H9 (cell line): ENCODE data around the gene ATP11B. TPM values are rescaled to one million over a fixed set of nuclear protein-coding genes. Genes with fewer than 3 reads are reported as not detected.

Experiments
- DNase-seq: peaks from one replicate; pipeline ENCODE4 v3.0.0-alpha.2; 2017
- H2AFZ ChIP-seq: one replicate; pipeline ENCODE4 v1.6.1; 2013; ENCODE audit warnings: mild to moderate bottlenecking, low read length, control low read depth, moderate library complexity
- H2AK5ac ChIP-seq: 2 replicates; pipeline ENCODE4 v1.6.1; 2013; ENCODE audit warnings: low read length, control low read depth, mixed read lengths; ENCODE audit not compliant: insufficient read length
- H2BK120ac ChIP-seq: one replicate; pipeline ENCODE4 v1.6.1; 2013; ENCODE audit warnings: low read depth, mild to moderate bottlenecking, low read length, control low read depth, inconsistent platforms; ENCODE audit not compliant: poor library complexity, severe bottlenecking
- H2BK12ac ChIP-seq: 2 replicates; pipeline ENCODE4 v1.6.1; 2013; ENCODE audit warnings: low read length, control low read depth, mixed read lengths, low read depth; ENCODE audit not compliant: insufficient read length
- H2BK15ac ChIP-seq: 2 replicates; pipeline ENCODE4 v1.6.1; 2013; ENCODE audit warnings: low read depth, low read length, control low read depth
- H2BK20ac ChIP-seq: one replicate; pipeline ENCODE4 v1.6.1; 2013; ENCODE audit warnings: low read depth, mild to moderate bottlenecking, low read length, control low read depth, inconsistent platforms; ENCODE audit not compliant: poor library complexity, severe bottlenecking
- H2BK5ac ChIP-seq: 2 replicates; pipeline ENCODE4 v1.6.1; 2013; ENCODE audit warnings: low read length, control low read depth, mixed read lengths; ENCODE audit not compliant: insufficient read length
- H3K14ac ChIP-seq: 2 replicates; pipeline ENCODE4 v1.6.1; 2013; ENCODE audit warnings: low read length, control low read depth; ENCODE audit not compliant: insufficient read depth
- H3K18ac ChIP-seq: 2 replicates; pipeline ENCODE4 v1.6.1; 2013; ENCODE audit warnings: low read depth, mild to moderate bottlenecking, mixed read lengths, low read length, control low read depth; ENCODE audit not compliant: insufficient read length
- H3K23ac ChIP-seq: 2 replicates; pipeline ENCODE4 v1.6.1; 2013; ENCODE audit warnings: low read length, control low read depth, mixed read lengths, low read depth; ENCODE audit not compliant: insufficient read length
- H3K23me2 ChIP-seq: 2 replicates; pipeline ENCODE4 v1.6.1; 2013; ENCODE audit warnings: low read depth, mild to moderate bottlenecking, mixed read lengths, low read length, control low read depth; ENCODE audit not compliant: insufficient read length, poor library complexity, severe bottlenecking
- H3K27ac ChIP-seq: 2 replicates; pipeline ENCODE4 v1.5.1; 2013; ENCODE audit warnings: low read length, control low read depth, mixed read lengths, low read depth; ENCODE audit not compliant: insufficient read length
- H3K27me3 ChIP-seq: 2 replicates; pipeline ENCODE4 v1.6.1; 2013; ENCODE audit warnings: low read length, control low read depth, inconsistent platforms; ENCODE audit not compliant: insufficient read depth
- H3K4ac ChIP-seq: 2 replicates; pipeline ENCODE4 v1.6.1; 2013; ENCODE audit warnings: low read depth, mild to moderate bottlenecking, control low read depth, inconsistent platforms, low read length, moderate library complexity
- H3K4me1 ChIP-seq: 2 replicates; pipeline ENCODE4 v1.6.1; 2013; ENCODE audit warnings: low read length, control low read depth, inconsistent platforms; ENCODE audit not compliant: insufficient read depth
- H3K4me2 ChIP-seq: 2 replicates; pipeline ENCODE4 v1.6.1; 2013; ENCODE audit warnings: low read length, control low read depth, mixed read lengths; ENCODE audit not compliant: insufficient read length, insufficient read depth
- H3K56ac ChIP-seq: 2 replicates; pipeline ENCODE4 v1.6.1; 2013; ENCODE audit warnings: low read depth, mild to moderate bottlenecking, mixed read lengths, low read length, control low read depth; ENCODE audit not compliant: insufficient read length
- H3K79me1 ChIP-seq: 2 replicates; pipeline ENCODE4 v1.6.1; 2013; ENCODE audit warnings: low read depth, mild to moderate bottlenecking, moderate library complexity, low read length, control low read depth, inconsistent platforms; ENCODE audit not compliant: insufficient read depth, poor library complexity, severe bottlenecking
- H3K79me2 ChIP-seq: 2 replicates; pipeline ENCODE4 v1.6.1; 2013; ENCODE audit warnings: low read length, control low read depth, inconsistent platforms; ENCODE audit not compliant: insufficient read depth
- H3K9ac ChIP-seq: 2 replicates; pipeline ENCODE4 v1.6.1; 2013; ENCODE audit warnings: low read length, control low read depth, mixed read lengths; ENCODE audit not compliant: insufficient read length; ENCODE audit errors: extremely low read depth
- H3K9me3 ChIP-seq: one replicate; pipeline ENCODE4 v1.6.1; 2013; ENCODE audit warnings: low read depth, low read length, inconsistent platforms; ENCODE audit not compliant: control insufficient read depth
- H3T11ph ChIP-seq: one replicate; pipeline ENCODE4 v1.6.1; 2013; ENCODE audit warnings: mild to moderate bottlenecking, low read length, control low read depth, inconsistent platforms
- H4K20me1 ChIP-seq: one replicate; pipeline ENCODE4 v1.6.1; 2013; ENCODE audit not compliant: control insufficient read depth, insufficient read length, insufficient read depth
- H4K5ac ChIP-seq: 2 replicates; pipeline ENCODE4 v1.6.1; 2013; ENCODE audit warnings: low read depth, mild to moderate bottlenecking, mixed read lengths, low read length, control low read depth; ENCODE audit not compliant: insufficient read length
- H4K8ac ChIP-seq: replicated peaks from 2 replicates; pipeline ENCODE4 v1.6.1; 2013; ENCODE audit warnings: low read length, control low read depth, mixed read lengths, low read depth; ENCODE audit not compliant: insufficient read length
- H4K91ac ChIP-seq: 2 replicates; pipeline ENCODE4 v1.6.1; 2013; ENCODE audit warnings: low read depth, mild to moderate bottlenecking, moderate library complexity, mixed read lengths, low read length, control low read depth; ENCODE audit not compliant: insufficient read length
- H3K27ac Mint-ChIP-seq, 3 experiments: 2 replicates in 2 of 3; 3 replicates in 1 of 3; pipeline ENCODE4 v1.8.0; 2020 to 2021; ENCODE audit warnings: mixed read lengths in 3 of 3, mild to moderate bottlenecking in 1 of 3, moderate library complexity in 1 of 3
- H3K27me3 Mint-ChIP-seq: 2 replicates; pipeline ENCODE4 v1.8.0; 2021; ENCODE audit warnings: low read depth, mild to moderate bottlenecking, moderate library complexity, mixed read lengths
- H3K36me3 Mint-ChIP-seq, 3 experiments: 2 replicates in 2 of 3; 3 replicates in 1 of 3; pipeline ENCODE4 v1.8.0; 2020 to 2021; ENCODE audit warnings: low read depth in 3 of 3, mixed read lengths in 3 of 3; ENCODE audit not compliant: insufficient read depth in 1 of 3
- H3K4me1 Mint-ChIP-seq, 2 experiments: 2 replicates each; pipeline ENCODE4 v1.8.0; 2020; ENCODE audit warnings: mixed read lengths in 2 of 2
- H3K4me3 Mint-ChIP-seq, 2 experiments: 2 replicates in 1 of 2; 3 replicates in 1 of 2; pipeline ENCODE4 v1.8.0; 2020 to 2021; ENCODE audit warnings: mild to moderate bottlenecking in 2 of 2, mixed read lengths in 2 of 2, moderate library complexity in 1 of 2
- H3K9me3 Mint-ChIP-seq, 2 experiments: 2 replicates in 1 of 2; 3 replicates in 1 of 2; pipeline ENCODE4 v1.8.0; 2020; ENCODE audit warnings: mild to moderate bottlenecking in 2 of 2, mixed read lengths in 2 of 2, moderate library complexity in 1 of 2
- CTCF ChIP-seq: fragments of 200-600 bp; sonication (generic); conservative IDR thresholded peaks from 3 replicates; pipeline ENCODE4 v1.8.0; 2021; ENCODE audit warnings: antibody characterized with exemption, mild to moderate bottlenecking
- total RNA-seq: library from RNA; stranded (reverse); gene quantifications from 2 replicates; pipeline ENCODE4 v1.2.1, GENCODE V29; 2021

ATP11B gene
- total RNA-seq, 1 experiment from 2014 or later, result 30.0 TPM

- H4K20me1 ChIP-seq, result no peaks in the 10 kb centered on the region
- H3K4me3 Mint-ChIP-seq, result no peak overlapping the region
- no peak overlapping the region for H3K4me2 ChIP-seq
- H2BK120ac ChIP-seq, result no peak overlapping the region
- no peak overlapping the region for H2BK15ac ChIP-seq
- H3K14ac ChIP-seq, result no peak overlapping the region
- peaks cover 14% of the 10 kb centered on the region for H3K27me3 Mint-ChIP-seq
- H3K4me1 ChIP-seq, result no peaks in the 10 kb centered on the region
- no peak overlapping the region for H2BK12ac ChIP-seq
- no peaks in the 10 kb centered on the region for H3K23me2 ChIP-seq
- no peak overlapping the region for H3K27ac Mint-ChIP-seq
- H3K79me1 ChIP-seq, result no peaks in the 10 kb centered on the region
- H2AFZ ChIP-seq, result no peak overlapping the region
- H3K4me1 Mint-ChIP-seq, result 0 out of 4 replicates have a peak, but pooled peaks cover 0 to 1% of the 10 kb centered on the region in 2 experiments
- H3K27ac ChIP-seq, result no peak overlapping the region
- H3K18ac ChIP-seq, result no peak overlapping the region
- no peak overlapping the region for H3K4ac ChIP-seq
- H3T11ph ChIP-seq, result no peak overlapping the region
- H2AK5ac ChIP-seq, result no peak overlapping the region
- no peak overlapping the region for H2BK20ac ChIP-seq
- no peak overlapping the region for H4K8ac ChIP-seq
- H3K9ac ChIP-seq, result no peak overlapping the region
- no peak overlapping the region for H3K23ac ChIP-seq
- no peak overlapping the region for H2BK5ac ChIP-seq
- H4K91ac ChIP-seq, result no peak overlapping the region
- no peaks in the 10 kb centered on the region for H3K79me2 ChIP-seq
- DNase-seq, result no peak
- TF ChIP-seq CTCF, result no peak
- H3K36me3 Mint-ChIP-seq, result no peaks in the 10 kb centered on the region
- no peak overlapping the region for H3K56ac ChIP-seq
- no peak overlapping the region for H4K5ac ChIP-seq
- H3K27me3 ChIP-seq, result no peaks in the 10 kb centered on the region
- no peaks in the 10 kb centered on the region for H3K9me3 ChIP-seq
- H3K9me3 Mint-ChIP-seq, result no peaks in the 10 kb centered on the region
These were observed 7.5 kb upstream of the ATP11B start for GRCh38 chr3:182785756-182786155.
